HG02885 (cell line): Measurements from ENCODE around the gene SIVA1.

Source experiments
- ATAC-seq: cut with Tn5 transposase; IDR thresholded peaks from one replicate; pipeline ENCODE4 v1.9.1; 2021; ENCODE audit warnings: mild to moderate bottlenecking; ENCODE audit not compliant: unreplicated experiment, poor library complexity

The SIVA1 gene

GRCh38 chr14:104732931-104733681, 19.8 kb upstream of the SIVA1 start:
- no peak for ATAC-seq

GRCh38 chr14:104734051-104734587, 18.8 kb upstream of the SIVA1 start:
- no peak for ATAC-seq

- ATAC-seq, result no peak
These were observed 18.4 kb upstream of the SIVA1 start for GRCh38 chr14:104734601-104734990.

- ATAC-seq, result no peak
These were observed 17.8 kb upstream of the SIVA1 start for GRCh38 chr14:104734991-104735779.

GRCh38 chr14:104735830-104736642, 16.9 kb upstream of the SIVA1 start:
- ATAC-seq, result no peak

DNA sequence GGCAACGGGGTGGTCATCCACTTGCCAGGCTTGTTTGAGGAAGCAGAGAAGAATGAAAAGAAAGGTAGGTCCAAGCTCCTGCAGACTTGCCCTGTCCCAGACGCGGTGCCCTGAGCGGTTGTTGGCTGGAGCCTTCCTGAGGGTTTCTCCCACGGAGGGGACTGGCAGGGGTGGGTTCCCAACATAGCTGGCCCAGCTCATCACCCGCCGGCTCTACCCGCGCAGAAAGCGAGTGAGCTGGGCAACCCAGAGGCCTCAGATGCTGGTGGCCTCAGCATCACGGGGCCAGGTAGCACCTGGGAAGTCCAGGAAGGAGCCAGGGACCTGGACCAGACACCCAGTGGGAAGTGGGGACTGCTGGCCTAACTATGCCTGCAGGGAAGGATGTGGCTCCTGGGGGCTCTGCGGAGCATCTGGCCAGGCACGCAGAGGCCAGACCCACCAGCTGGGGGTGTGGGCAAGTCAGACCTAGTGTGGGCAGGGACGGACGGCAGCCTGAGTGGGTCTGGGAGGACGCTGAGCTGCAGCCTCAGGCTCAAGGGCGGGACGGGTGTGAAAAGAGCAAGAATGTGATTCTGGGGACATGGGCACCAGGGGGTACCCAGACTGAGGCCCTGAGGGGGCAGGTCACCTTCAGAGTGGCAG, 14.4 kb upstream of the SIVA1 start:
- no peak for ATAC-seq

GRCh38 chr14:104739026-104739425, 13.9 kb upstream of the SIVA1 start:
- ATAC-seq, result no peak

DNA sequence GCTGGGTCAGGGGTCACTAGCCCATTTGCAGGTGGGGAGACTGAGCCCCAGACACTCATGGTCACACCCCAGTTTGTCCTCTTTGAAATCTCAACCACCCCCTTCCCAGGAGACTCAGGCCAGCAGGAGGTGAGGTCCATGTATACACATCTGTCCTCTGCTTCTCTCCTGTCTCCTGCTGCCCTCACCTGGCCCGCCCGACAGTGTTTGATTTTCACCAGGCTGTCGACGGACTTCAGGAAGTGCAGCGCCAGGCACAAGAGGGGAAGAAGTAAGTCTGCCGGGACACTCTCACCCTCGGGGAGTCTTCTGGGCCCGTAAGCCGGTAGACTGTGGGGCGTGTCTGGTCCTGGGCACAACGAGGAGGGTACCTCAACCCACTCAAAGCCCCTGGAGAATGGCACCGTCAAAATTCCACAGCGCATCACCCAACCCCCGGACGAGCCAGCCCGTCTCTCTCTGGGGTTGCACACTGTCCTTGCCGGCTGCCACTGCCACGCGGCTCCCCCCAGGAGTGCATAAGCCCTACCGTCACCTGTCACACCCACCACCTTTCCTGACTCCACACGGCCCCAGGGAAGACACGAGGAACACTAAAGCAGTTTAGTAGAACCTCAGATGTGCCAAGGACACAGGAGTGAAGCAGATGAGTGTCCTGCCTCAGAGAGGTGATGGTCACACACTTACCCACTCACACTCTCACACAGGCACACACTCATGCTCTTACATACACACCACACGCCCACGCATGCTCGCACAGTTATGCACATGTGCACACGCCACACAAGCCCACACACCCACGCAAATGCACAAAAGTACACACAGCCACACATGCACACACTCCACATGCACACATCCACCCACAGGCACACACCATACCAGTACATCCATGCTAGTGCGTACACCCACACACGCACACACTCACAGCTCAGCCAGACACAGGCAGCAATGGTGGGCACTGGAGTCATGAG, 13.1 kb upstream of the SIVA1 start:
- no peak for ATAC-seq

DNA sequence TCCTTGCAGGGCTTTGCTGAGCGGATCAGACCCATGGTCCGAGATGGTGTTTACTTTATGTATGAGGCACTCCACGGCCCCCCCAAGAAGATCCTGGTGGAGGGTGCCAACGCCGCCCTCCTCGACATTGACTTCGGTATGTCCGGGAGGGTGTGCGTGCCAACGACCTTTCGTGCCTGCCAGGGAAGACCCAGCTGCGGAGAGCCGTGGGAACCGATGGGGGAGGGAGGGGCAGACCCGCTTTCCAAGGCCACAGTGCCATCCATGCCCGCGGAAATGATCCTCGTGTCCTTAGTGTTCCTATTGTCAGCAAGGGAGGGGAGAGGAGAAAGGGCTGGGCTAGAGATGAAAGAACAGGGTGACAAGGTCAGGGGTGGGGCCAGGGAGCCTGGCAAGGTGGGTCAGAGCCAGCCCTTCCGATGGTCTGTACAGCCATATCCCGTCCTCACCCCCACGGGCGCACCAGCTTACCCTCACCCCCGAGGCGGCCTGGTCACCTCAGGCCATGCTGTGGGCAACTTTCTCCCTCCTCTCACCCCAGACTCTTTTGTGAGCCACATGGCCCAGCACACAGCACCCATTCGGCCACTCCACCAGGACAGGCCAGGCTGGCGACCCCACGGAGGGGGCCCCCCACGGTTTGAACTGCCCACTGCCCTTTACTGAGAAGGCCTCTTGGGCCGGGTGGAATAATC, 11.7 kb upstream of the SIVA1 start:
- no peak for ATAC-seq

GRCh38 chr14:104741803-104742251, 11.1 kb upstream of the SIVA1 start:
- no peak for ATAC-seq

DNA sequence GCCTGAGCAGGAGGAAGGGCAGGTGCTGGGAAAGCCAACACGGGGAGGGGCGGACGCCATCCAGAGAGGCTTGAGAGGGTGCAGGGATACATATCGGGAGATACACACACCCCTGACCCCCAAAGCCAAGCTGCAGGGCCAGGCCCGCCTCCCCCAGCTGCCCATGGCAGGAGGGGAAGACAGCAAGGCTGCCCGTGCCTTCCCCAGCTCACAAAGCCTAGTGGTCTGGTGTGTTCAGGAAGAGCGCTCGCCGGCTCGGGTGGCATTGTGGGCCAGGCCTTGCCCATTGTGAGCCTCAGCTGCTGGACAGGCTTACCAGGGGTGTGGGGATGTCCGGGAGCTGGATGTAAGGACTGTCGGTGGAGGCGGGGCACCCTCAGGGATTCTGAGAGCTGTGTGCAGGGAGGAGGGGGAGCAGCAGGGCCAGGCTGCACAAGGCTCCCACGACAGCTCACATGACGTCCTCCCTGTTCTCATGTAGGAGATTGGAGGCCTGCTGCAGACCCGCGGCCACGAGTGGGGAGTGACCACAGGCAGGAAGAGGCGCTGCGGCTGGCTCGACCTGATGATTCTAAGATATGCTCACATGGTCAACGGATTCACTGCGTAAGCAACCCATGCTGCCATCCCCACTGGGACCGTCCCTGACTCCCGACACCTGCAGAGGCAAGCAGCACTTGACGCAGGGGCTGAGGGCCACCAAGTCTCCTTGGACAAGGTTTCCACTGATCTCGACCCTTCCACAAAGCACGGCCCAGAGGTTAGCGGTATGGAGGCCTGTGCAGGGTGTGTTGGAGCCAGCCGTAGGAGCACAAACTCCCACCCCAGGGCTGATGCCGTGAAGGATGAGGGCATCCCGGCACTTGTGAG, 10.1 kb upstream of the SIVA1 start:
- no peak for ATAC-seq

GRCh38 chr14:104743461-104744380, 9.2 kb upstream of the SIVA1 start:
- ATAC-seq, result no peak

DNA sequence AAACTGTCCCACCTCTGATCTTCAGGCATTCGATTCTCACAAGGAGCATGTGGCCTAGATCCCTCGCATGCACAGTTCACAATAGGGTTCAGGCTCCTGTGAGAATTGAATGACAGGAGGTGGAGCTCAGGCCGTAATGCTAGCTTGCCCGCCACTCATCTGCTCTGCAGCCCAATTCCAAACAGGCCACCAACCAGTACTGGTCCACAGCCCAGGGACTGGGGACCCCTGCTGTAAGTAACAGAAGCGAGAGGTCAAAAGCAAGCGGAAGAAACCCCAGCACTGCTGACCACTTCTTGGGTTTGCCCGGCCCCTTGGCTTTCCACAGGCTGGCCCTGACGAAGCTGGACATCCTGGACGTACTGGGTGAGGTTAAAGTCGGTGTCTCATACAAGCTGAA, 8.5 kb upstream of the SIVA1 start:
- no peak for ATAC-seq

- ATAC-seq, result no peak
These were observed 7.5 kb upstream of the SIVA1 start for GRCh38 chr14:104745431-104745830.

DNA sequence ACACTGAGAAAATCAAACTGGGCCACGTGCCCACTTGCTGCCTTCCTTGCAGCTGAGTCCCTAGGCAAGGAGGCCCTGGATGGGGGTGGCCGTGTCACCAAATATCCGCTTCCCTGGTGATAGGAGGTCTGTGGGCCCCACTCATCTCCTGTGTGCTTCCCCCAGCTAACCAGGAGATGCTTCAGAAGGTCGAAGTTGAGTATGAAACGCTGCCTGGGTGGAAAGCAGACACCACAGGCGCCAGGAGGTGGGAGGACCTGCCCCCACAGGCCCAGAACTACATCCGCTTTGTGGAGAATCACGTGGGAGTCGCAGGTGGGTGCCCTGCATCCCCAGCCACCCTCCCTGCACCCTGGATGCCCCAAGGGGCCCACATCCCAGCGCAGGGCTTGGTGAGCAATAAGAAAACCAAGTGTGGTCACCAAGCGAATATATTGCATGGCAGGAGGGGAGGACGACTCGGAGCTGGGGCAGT, 6.8 kb upstream of the SIVA1 start:
- no peak for ATAC-seq

GRCh38 chr14:104746934-104747481, 5.9 kb upstream of the SIVA1 start:
- no peak for ATAC-seq
